Muscle of leg (tissue), 11 donors: Measurements from ENCODE around the gene SHCBP1L. TPM values are rescaled to one million over a fixed set of nuclear protein-coding genes. Genes with fewer than 3 reads are reported as not detected.
"Not testable (repeated sequence)": the region's sequence is repeated elsewhere in the genome, so short reads cannot be mapped to it uniquely, and the experiment has no call there.

Experiments used
- DNase-seq: peaks from one replicate; pipeline ENCODE4 v3.0.0; 2013
- H3K27ac ChIP-seq: one replicate; pipeline ENCODE4 v1.5.1; 2013; ENCODE audit warnings: mild to moderate bottlenecking, low read length, control low read depth
- H3K27me3 ChIP-seq: one replicate; pipeline ENCODE4 v1.6.1; 2013; ENCODE audit warnings: low read length; ENCODE audit not compliant: control insufficient read depth, insufficient read depth
- H3K36me3 ChIP-seq: one replicate; pipeline ENCODE4 v1.6.1; 2013; ENCODE audit warnings: low read length; ENCODE audit not compliant: control insufficient read depth, insufficient read depth
- H3K4me1 ChIP-seq: one replicate; pipeline ENCODE4 v1.6.1; 2013; ENCODE audit warnings: low read length; ENCODE audit not compliant: control insufficient read depth, insufficient read depth
- H3K4me3 ChIP-seq: one replicate; pipeline ENCODE4 v1.5.1; 2013; ENCODE audit warnings: low read length, control low read depth
- H3K9me3 ChIP-seq: replicated peaks from 2 replicates; pipeline ENCODE4 v1.6.1; 2013; ENCODE audit warnings: low read depth, low read length; ENCODE audit not compliant: control insufficient read depth
- WGBS: methylation state at CpG from one replicate; pipeline ENCODE4 v1.1.5; 2013; ENCODE audit warnings: missing lambda C conversion rate; ENCODE audit not compliant: insufficient coverage; 5-methylcytosine and 5-hydroxymethylcytosine counted together
- polyA plus RNA-seq, 8 donors: library from polyadenylated mRNA; unstranded; fragments of 120-200 nt; gene quantifications; one replicate each; pipeline versions ENCODE4 v1.2.1 to v1.2.3, GENCODE V29; 2013; ENCODE audit warnings: inconsistent platforms in 1 of 8, low replicate concordance in 1 of 8; ENCODE audit not compliant: insufficient read length in 8 of 8, insufficient read depth in 1 of 8
- total RNA-seq: library from RNA; stranded (reverse); fragments of 120-200 nt; gene quantifications from one replicate; pipeline ENCODE4 v1.2.4, GENCODE V29; 2013

Gene SHCBP1L
- total and polyA plus RNA-seq, 9 donors = 0.35 to 1.3 (median 0.58) TPM

GRCh38 chr1:182965861-182966260 lies 12.9 kb upstream of the SHCBP1L start:
- no CpG with 5 or more reads among the region's 1 CpG for WGBS
- no peak overlapping the region for H3K27ac ChIP-seq
- DNase-seq = no peak
- H3K27me3 ChIP-seq = no peaks in the 10 kb centered on the region
- H3K36me3 ChIP-seq = no peaks in the 10 kb centered on the region
- no peaks in the 10 kb centered on the region for H3K4me1 ChIP-seq
- no peak overlapping the region for H3K4me3 ChIP-seq
- no peaks in the 10 kb centered on the region for H3K9me3 ChIP-seq

- H3K36me3 ChIP-seq = no peaks in the 10 kb centered on the region
- DNase-seq = no peak
- H3K27me3 ChIP-seq = no peaks in the 10 kb centered on the region
- H3K4me1 ChIP-seq = no peaks in the 10 kb centered on the region
- H3K4me3 ChIP-seq = no peak overlapping the region
- H3K9me3 ChIP-seq = no peaks in the 10 kb centered on the region
- no CpG with 5 or more reads among the region's 1 CpG for WGBS
- H3K27ac ChIP-seq = no peak overlapping the region
Observed at GRCh38 chr1:182965096-182965495, 12.1 kb upstream of the SHCBP1L start.

DNA sequence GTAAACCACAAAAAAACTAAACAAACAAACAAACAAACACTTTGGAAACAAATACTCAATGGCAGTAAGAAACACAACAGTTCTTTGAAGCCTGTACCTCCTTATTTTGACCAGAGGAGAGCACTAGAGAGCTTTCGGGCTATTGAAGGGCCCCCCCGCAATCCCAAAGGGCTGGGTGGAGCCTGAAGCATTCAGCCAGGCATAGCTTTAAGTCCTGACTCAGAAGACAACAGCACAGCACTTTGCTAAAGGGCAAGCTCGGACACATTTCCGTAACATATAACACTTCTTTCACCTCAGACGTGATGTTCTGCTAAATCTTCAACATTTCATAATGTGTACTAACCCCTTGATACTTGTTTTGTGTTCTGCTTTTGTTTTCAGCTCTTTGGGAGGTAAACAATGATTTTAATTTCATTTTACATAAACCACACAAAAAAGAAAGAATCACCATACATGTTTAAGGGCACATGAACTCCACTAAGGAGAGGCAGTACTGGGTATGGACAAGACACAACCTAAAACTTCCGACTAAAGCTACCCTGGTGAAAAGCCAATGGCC lies 9.7 kb upstream of the SHCBP1L start:
- no peaks in the 10 kb centered on the region for H3K27me3 ChIP-seq
- peak; percentile 95 for DNase-seq
- no peaks in the 10 kb centered on the region for H3K4me1 ChIP-seq
- H3K4me3 ChIP-seq = no peak overlapping the region
- 0% methylated on average over 2 of the region's 6 CpGs for WGBS
- H3K27ac ChIP-seq = peak overlapping the region; percentile 53
- no peaks in the 10 kb centered on the region for H3K9me3 ChIP-seq
- no peaks in the 10 kb centered on the region for H3K36me3 ChIP-seq

GRCh38 chr1:182960046-182960445 lies 7.1 kb upstream of the SHCBP1L start:
- peaks cover 6% of the 10 kb centered on the region for H3K4me1 ChIP-seq
- H3K9me3 ChIP-seq = no peaks in the 10 kb centered on the region
- no peak overlapping the region for H3K27ac ChIP-seq
- WGBS = 85% methylated on average over 10 of the region's 15 CpGs
- no peak for DNase-seq
- H3K36me3 ChIP-seq = no peaks in the 10 kb centered on the region
- H3K27me3 ChIP-seq = no peaks in the 10 kb centered on the region
- no peak overlapping the region for H3K4me3 ChIP-seq

DNA sequence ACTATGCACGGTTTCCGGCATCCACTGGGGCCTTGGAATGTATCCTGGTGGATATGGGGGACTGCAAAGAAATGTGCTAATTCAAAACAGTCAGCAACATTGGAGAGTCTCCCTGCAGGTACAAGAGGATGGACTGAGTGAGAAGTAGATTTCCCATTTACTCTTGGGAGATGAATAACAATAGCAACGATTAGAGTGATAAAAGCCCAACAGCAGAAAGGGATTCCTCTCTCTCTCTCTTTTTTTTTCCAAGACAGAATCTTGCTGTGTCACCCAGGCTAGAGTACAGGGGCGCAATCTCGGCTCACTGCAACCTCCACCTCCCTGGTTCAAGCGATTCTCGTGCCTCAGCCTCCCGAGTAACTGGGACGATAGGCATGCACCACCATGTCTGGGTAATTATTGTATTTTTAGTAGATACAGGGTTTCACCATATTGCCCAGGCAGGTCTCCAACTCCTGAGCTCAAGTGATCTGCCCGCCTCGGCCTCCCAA lies 5.0 kb upstream of the SHCBP1L start:
- H3K4me3 ChIP-seq = no peak overlapping the region
- no peak for DNase-seq
- H3K4me1 ChIP-seq = peaks cover 6% of the 10 kb centered on the region
- H3K36me3 ChIP-seq = no peaks in the 10 kb centered on the region
- H3K27me3 ChIP-seq = peaks cover 5% of the 10 kb centered on the region
- no peaks in the 10 kb centered on the region for H3K9me3 ChIP-seq
- 65% methylated on average over 2 of the region's 11 CpGs for WGBS
- no peak overlapping the region for H3K27ac ChIP-seq

DNA sequence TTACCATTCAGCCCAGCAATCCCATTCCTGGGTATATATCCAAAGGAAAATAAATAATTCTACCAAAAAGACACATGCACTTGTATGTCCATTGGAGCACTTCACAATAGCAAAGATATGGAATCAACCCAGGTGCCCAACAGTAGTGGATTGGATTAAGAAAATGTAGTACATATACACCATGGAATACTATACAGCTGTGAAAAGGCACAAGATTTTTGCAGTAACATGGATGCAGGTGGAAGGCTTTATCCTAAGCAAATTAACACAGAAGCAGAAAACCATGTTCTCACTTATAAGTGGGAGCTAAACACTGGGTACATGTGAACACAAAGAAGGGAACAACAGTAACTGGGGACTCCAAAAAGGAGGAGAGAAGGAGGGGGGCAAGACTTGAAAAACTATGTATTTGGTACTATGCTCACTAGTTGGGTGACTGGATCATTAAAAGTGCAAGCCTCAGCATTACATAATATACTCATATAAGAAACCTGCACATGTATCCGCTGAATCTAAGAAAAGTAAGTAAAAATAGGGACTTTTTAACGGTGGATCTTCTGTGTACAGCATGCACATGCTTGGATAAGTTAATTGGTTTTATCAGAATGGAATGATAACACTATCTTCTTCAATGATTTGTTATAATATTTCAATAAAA lies 3.9 kb upstream of the SHCBP1L start:
- WGBS = no CpG with 5 or more reads among the region's 2 CpGs
- no peak for DNase-seq
- H3K9me3 ChIP-seq = no peaks in the 10 kb centered on the region

GRCh38 chr1:182955596-182956588 lies 2.9 kb upstream of the SHCBP1L start:
- peak; percentile 36 for DNase-seq
- Histone ChIP-seq H3K27ac (no peak overlapping the region), H3K9me3 (no peaks in the 10 kb centered on the region), H3K36me3 (no peaks in the 10 kb centered on the region), H3K4me1 (peaks cover 9% of the 10 kb centered on the region), H3K4me3 (no peak overlapping the region), H3K27me3 (peaks cover 15% of the 10 kb centered on the region)
- 87% methylated on average over 3 of the region's 9 CpGs for WGBS

More for the DNA sequence above, 3.9 kb upstream of the SHCBP1L start:
- Histone ChIP-seq H3K4me3 (no peak overlapping the region), H3K27ac (no peak overlapping the region), H3K4me1 (peaks cover 9% of the 10 kb centered on the region), H3K27me3 (peaks cover 13% of the 10 kb centered on the region), H3K36me3 (no peaks in the 10 kb centered on the region)

GRCh38 chr1:182953826-182954225 lies 860 bp upstream of the SHCBP1L start:
- no peaks in the 10 kb centered on the region for H3K36me3 ChIP-seq
- DNase-seq = peak; percentile 90
- H3K27me3 ChIP-seq = peaks cover 15% of the 10 kb centered on the region

GRCh38 chr1:182943336-182943735 lies 9.6 kb downstream of the SHCBP1L start:
- not testable (repeated sequence) for H3K4me3 ChIP-seq, H3K27ac ChIP-seq, H3K27me3 ChIP-seq, DNase-seq, H3K9me3 ChIP-seq, H3K36me3 ChIP-seq, H3K4me1 ChIP-seq
- 100% methylated on average over 1 of the region's 6 CpGs for WGBS

More at GRCh38 chr1:182953826-182954225, 860 bp upstream of the SHCBP1L start:
- Histone ChIP-seq H3K27ac (peak overlapping the region; percentile 52), H3K4me3 (no peak overlapping the region), H3K9me3 (no peaks in the 10 kb centered on the region), H3K4me1 (peaks cover 9% of the 10 kb centered on the region)
- WGBS = no CpG with 5 or more reads among the region's 3 CpGs

DNA sequence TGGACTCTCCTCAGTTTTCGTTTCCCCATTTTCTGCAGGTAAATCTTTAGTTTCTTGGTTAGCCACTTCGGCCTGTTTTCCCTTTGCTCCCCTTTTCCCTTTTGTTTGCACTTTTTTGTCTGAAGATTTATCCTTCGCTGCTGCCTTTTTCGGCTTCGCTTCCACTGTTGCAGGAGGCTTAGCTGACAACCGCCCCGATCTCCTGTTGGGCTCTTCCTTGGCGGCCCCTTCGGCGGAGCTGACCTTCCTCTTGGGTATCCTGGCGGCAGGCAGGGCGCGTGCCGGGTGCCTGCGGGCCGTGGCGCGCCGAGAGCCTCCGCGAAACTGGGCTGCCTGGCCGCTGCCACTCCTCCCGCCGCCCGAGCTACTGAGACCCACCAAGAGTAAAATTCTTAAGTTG lies 10.8 kb downstream of the SHCBP1L start:
- H3K4me3 ChIP-seq, H3K9me3 ChIP-seq, H3K4me1 ChIP-seq, H3K36me3 ChIP-seq, H3K27ac ChIP-seq, H3K27me3 ChIP-seq: not testable (repeated sequence)
- WGBS = 9% methylated on average over 10 of the region's 25 CpGs
- DNase-seq = peak; percentile 18
